Fibroblast of pulmonary artery (primary cell): Measurements from ENCODE around the gene DNAJB8.

Experiments
- DNase-seq: peaks from one replicate; pipeline ENCODE4 v3.0.0-alpha.2; 2010; ENCODE audit warnings: low read depth
- H3K4me3 ChIP-seq: replicated peaks from 2 replicates; pipeline ENCODE4 v1.5.1; 2011; ENCODE audit warnings: low read depth, mild to moderate bottlenecking, control low read depth, low read length, moderate library complexity
- CTCF ChIP-seq: IDR thresholded peaks from 2 replicates; pipeline ENCODE4 v1.5.1; 2011; ENCODE audit warnings: mild to moderate bottlenecking, control low read depth, low read length, inconsistent platforms; ENCODE audit errors: missing control alignments

DNAJB8 gene

GRCh38 chr3:128432301-128432970 is 34.3 kb downstream of the DNAJB8 start:
- no peak for DNase-seq
- TF ChIP-seq CTCF: no peak
- H3K4me3 ChIP-seq: no peak overlapping the region

- no peak overlapping the region for H3K4me3 ChIP-seq
Measured at GRCh38 chr3:128431803-128432300, 34.8 kb downstream of the DNAJB8 start.

GRCh38 chr3:128430731-128431130 is 36.0 kb downstream of the DNAJB8 start:
- DNase-seq: no peak
- no peak for TF ChIP-seq CTCF
- H3K4me3 ChIP-seq: no peak overlapping the region

More at GRCh38 chr3:128431803-128432300, 34.8 kb downstream of the DNAJB8 start:
- no peak for TF ChIP-seq CTCF
- no peak for DNase-seq

GRCh38 chr3:128430301-128430700 is 36.4 kb downstream of the DNAJB8 start:
- no peak overlapping the region for H3K4me3 ChIP-seq
- no peak for TF ChIP-seq CTCF
- no peak for DNase-seq

- no peak for DNase-seq
- no peak for TF ChIP-seq CTCF
- H3K4me3 ChIP-seq: no peak overlapping the region
Measured at GRCh38 chr3:128429751-128430150, 36.9 kb downstream of the DNAJB8 start.

- no peak for DNase-seq
- TF ChIP-seq CTCF: no peak
- H3K4me3 ChIP-seq: no peak overlapping the region
Measured at GRCh38 chr3:128429275-128429674, 37.4 kb downstream of the DNAJB8 start.
